Pancreas (tissue), 10 donors: ENCODE results near the gene DNER. TPM values are rescaled to one million over a fixed set of nuclear protein-coding genes. Genes with fewer than 3 reads are reported as not detected.
"Not testable (repeated sequence)": the region's sequence is repeated elsewhere in the genome, so short reads cannot be mapped to it uniquely, and the experiment has no call there.

Source experiments
- ATAC-seq, 4 donors: fragments of 200-7000 bp; cut with Tn5 transposase; one replicate each; pipeline versions ENCODE4 v1.8.0 to v1.9.1; 2020; ENCODE audit warnings: mild to moderate bottlenecking in 4 of 4, moderate library complexity in 4 of 4
- DNase-seq, 6 donors: peaks; one replicate each; pipeline ENCODE4 v3.0.0-alpha.2; 2020
- FAIRE-seq: peaks from 2 replicates; lab custom pipeline; 2012; peaks lifted over from hg19 to GRCh38; lab: Jason Lieb, UNC
- H3K27ac ChIP-seq, 4 donors: fragments of 200-600 bp; sonication (generic); 1 replicate in 3 of 4; 2 replicates in 1 of 4; pipeline versions ENCODE4 v1.5.0 to v1.8.0; 2020
- H3K27me3 ChIP-seq, 4 donors: fragments of 200-600 bp; one replicate each; pipeline ENCODE4 v1.8.0; 2021
- H3K36me3 ChIP-seq, 3 donors: fragments of 200-600 bp; sonication (generic) in 1 of 3; one replicate each; pipeline versions ENCODE4 v1.5.0 to v1.8.0; 2020 to 2021
- H3K4me1 ChIP-seq, 3 donors: fragments of 200-600 bp; one replicate each; pipeline ENCODE4 v1.8.0; 2021
- H3K4me3 ChIP-seq, 4 donors: fragments of 200-600 bp; sonication (generic) in 2 of 4; one replicate each; pipeline versions ENCODE4 v1.5.0 to v1.8.0; 2020 to 2021
- H3K9me3 ChIP-seq, 4 donors: fragments of 200-600 bp; one replicate each; pipeline ENCODE4 v1.8.0; 2021
- CTCF ChIP-seq, 4 donors: fragments of 200-600 bp; sonication (generic) in 3 of 4; IDR thresholded peaks; one replicate each; pipeline versions ENCODE4 v1.5.0 to v1.8.0; 2021; ENCODE audit warnings: antibody characterized with exemption in 4 of 4
- WGBS, 2 donors: extraction: QIAGEN DNeasy Blood & Tissue Kit; methylation state at CpG; one replicate each; pipeline ENCODE4 v1.1.7; 2013; 5-methylcytosine and 5-hydroxymethylcytosine counted together
- intact Hi-C, 3 donors: fragments of 100-400 bp; cut with DNase I; formaldehyde crosslinking; loops; one replicate each; pipeline versions ENCODE4 v1.11.1 to v1.14.2; 2022
- polyA plus RNA-seq, 2 donors: library from polyadenylated mRNA; stranded (reverse); fragments of 200-250 nt; gene quantifications; one replicate each; pipeline ENCODE4 v1.2.3, GENCODE V29; 2013
- total RNA-seq, 6 donors: library from RNA; stranded (reverse); fragmentation: NEBNext Ultra II Directional in 4 of 6; extraction: Animal tissue kit (Norgen Biotek cat#: 25700) in 4 of 6; gene quantifications; one replicate each; pipeline versions ENCODE4 v1.2.1 to v1.2.4, GENCODE V29; 2021 to 2023
- donor health status: healthy with polysubstance abuse.
- donor health status: DM: no; HTN: no; CAD: no; lungs with moderate emphysema.
- donor health status: DM: no; HTN: no; CAD: no.
- donor health status: control.
- donor health status: control.
- donor health status: Bipolar disorder and iron deficiency.
- donor health status: DM: yes; HTN: yes; CAD: no.
- donor health status: DM: no; HTN: no; CAD: no.
- donor health status: DM: no; HTN: no; CAD: no.
- donor health status: DM: yes; HTN: yes; CAD: no.

DNER gene
- total and polyA plus RNA-seq, 8 donors = 0.25 to 2.3 (median 0.44) TPM

DNA sequence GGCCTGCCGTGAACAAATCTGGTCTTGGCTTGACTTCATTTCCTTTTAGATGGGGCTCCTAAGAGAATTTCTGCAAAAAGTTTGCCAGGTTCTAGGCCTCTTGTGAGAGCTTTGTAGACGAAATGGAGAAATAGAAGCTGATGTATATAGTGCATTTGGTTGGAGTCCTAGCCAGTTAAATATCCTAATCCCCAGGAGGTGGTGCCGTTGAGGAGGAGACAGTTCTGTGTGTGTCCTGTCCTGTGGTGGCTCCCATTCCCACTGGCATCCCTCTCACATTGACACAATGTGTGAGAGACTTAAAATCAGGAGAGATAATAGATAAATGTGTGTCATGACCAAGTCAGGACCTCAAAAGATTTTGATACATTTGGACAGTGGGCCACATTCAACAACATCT, 34.6 kb upstream of the DNER start:
- FAIRE-seq (no peak), DNase-seq (no peak), ATAC-seq (no peak)
- intact Hi-C loops = no loop called here
- 73 to 83% methylated on average over 3 of the region's 3 CpGs for WGBS, 2 donors
- Histone ChIP-seq H3K27me3 (no peaks in the 10 kb centered on the region), H3K9me3 (no peaks in the 10 kb centered on the region), H3K27ac (no peak overlapping the region), H3K4me3 (no peak overlapping the region), H3K36me3 (no peaks in the 10 kb centered on the region), H3K4me1 (no peaks in the 10 kb centered on the region)
- TF ChIP-seq CTCF (IDR thresholded peaks at IDR 0.05) = no peak

DNA sequence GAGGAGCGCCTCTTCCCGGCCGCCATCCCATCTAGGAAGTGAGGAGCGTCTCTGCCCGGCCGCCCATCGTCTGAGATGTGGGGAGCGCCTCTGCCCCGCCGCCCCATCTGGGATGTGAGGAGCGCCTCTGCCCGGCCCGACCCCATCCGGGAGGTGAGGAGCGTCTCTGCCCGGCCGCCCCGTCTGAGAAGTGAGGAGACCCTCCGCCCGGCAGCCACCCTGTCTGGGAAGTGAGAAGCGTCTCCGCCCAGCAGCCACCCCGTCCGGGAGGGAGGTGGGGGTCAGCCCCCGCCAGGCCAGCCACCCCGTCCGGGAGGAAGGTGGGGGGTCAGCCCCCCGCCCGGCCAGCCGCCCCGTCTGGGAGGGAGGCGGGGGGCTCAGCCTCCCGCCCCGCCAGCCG, 28.3 kb upstream of the DNER start:
- FAIRE-seq, ATAC-seq, H3K4me1 ChIP-seq, H3K27ac ChIP-seq, intact Hi-C loops, H3K36me3 ChIP-seq, H3K9me3 ChIP-seq, H3K27me3 ChIP-seq, H3K4me3 ChIP-seq: not testable (repeated sequence)
- WGBS, 2 donors = 93 to 95% methylated on average over 9 to 34 of the region's 35 CpGs
- peak in 1 of 6 donors; percentile 42 for DNase-seq

DNA sequence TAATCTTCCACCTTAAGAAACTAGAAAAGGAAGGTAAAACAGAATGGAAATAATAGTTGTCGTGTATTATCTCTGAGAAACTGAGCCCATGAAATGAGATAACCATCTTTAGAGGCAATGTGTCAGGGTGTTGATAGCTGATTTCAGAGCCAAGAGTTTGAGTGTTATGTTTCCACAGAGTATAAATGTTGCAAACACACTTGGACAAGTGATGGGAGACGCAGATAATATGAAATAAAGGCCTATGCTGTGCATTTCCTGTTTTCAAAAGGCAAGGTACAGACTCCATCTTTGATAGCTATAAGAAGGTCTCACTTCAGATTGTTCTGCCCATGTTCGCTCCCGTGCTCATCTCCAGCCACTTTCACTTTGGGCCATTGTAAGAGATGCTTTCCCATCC, 25.9 kb upstream of the DNER start:
- Histone ChIP-seq H3K4me3 (no peak overlapping the region), H3K27me3 (no peaks in the 10 kb centered on the region), H3K9me3 (peaks cover 0 to 4% (median 0%) of the 10 kb centered on the region in 4 donors), H3K4me1 (no peaks in the 10 kb centered on the region), H3K36me3 (no peaks in the 10 kb centered on the region), H3K27ac (no peak overlapping the region)
- intact Hi-C loops = no loop called here
- DNase-seq (no peak), FAIRE-seq (no peak), ATAC-seq (no peak)
- 76 to 92% methylated on average over 4 of the region's 4 CpGs for WGBS, 2 donors
- no peak for TF ChIP-seq CTCF (IDR thresholded peaks at IDR 0.05)

DNA sequence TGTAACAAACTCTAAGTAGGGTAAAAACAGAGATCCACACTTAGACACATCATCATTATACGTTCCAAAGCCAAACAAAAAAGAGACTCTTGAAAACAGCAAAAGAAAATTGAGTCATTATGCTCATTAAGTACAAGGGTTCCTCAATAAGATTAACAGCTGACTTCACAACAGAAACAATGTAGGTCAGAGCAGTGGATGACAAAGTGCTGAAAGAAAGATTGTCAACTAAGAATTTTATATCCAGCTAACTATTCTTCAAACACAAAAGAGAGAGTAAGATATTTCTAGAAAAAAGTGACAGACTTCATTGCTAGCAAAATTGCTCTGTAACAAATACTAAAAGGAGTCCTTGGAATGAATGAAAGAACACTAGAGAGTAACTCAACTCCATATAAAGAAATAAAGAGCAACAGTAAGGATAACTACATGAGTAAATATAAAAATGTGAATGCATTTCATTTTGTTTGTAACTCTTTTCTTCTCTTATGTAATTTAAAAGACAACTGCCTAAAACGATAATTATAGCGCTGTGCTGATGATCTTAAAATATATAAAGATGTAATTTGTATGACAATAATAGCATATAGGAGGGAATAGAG, 23.8 kb upstream of the DNER start:
- TF ChIP-seq CTCF (IDR thresholded peaks at IDR 0.05) = no peak
- intact Hi-C loops = no loop called here
- FAIRE-seq = no peak

GRCh38 chr2:229734410-229734809, 20.1 kb upstream of the DNER start:
- no peaks in the 10 kb centered on the region for H3K27me3 ChIP-seq
- H3K4me1 ChIP-seq = no peaks in the 10 kb centered on the region
- TF ChIP-seq CTCF (IDR thresholded peaks at IDR 0.05) = no peak
- no peaks in the 10 kb centered on the region for H3K36me3 ChIP-seq
- peaks cover 0 to 4% (median 0%) of the 10 kb centered on the region in 4 donors for H3K9me3 ChIP-seq
- WGBS, 2 donors = 66 to 78% methylated on average over 1 of the region's 1 CpG
- H3K4me3 ChIP-seq = no peak overlapping the region
- ATAC-seq = no peak
- intact Hi-C loops = no loop called here
- DNase-seq = no peak
- no peak for FAIRE-seq
- H3K27ac ChIP-seq = no peak overlapping the region

More for the DNA sequence above, 23.8 kb upstream of the DNER start:
- DNase-seq = no peak
- no peak for ATAC-seq
- Histone ChIP-seq H3K9me3 (peaks cover 0 to 4% (median 0%) of the 10 kb centered on the region in 4 donors), H3K27me3 (no peaks in the 10 kb centered on the region), H3K36me3 (no peaks in the 10 kb centered on the region), H3K27ac (no peak overlapping the region), H3K4me1 (no peaks in the 10 kb centered on the region), H3K4me3 (no peak overlapping the region)
- 70 to 82% methylated on average over 3 of the region's 3 CpGs for WGBS, 2 donors
